Left hindlimb (tissue), 1 donor: Measurements from ENCODE around the gene CCDC92B.
"Not testable (repeated sequence)": the region's sequence is repeated elsewhere in the genome, so short reads cannot be mapped to it uniquely, and the experiment has no call there.

ENCODE experiments used
- DNase-seq: peaks from one replicate; pipeline ENCODE4 v3.0.0-alpha.2; 2018

The CCDC92B gene

DNA sequence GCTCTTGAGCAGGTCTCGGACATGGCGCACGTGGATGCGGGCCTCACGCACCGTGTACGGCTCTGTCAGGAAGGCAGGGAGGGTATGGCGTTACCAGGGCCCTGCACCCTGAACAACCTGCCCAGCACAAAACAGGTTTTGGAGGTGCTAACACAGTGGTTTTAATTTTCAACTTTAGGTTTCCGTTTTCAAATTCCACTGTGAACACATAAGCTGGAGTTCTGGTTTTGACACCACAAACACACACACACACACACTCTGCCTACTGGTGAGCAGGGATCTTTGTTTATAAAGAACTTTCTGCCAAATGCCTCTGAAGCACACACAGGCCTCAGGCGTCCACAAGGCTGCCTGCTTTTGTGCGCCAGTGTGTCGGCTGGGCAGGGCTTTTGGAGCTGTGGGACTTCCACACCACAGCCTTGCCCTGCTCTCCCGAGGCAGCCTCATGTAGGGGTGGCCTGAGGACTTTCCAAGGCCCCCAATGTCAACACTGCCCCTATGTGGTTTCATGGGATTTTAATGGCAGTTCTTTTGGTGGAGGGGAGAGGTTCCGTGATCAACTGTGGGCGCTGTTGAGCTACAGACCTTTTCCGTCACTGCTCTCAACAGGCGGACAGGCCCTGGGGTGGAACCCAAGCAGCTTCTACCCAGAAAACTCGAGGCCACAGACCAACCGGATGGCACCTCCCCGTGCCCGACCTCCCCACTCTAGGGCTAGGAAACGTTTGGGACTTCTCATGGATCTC lies 47.3 kb downstream of the CCDC92B start:
- DNase-seq: no peak

- no peak for DNase-seq
These were observed 48.1 kb downstream of the CCDC92B start for GRCh38 chr17:2701161-2701995.

DNA sequence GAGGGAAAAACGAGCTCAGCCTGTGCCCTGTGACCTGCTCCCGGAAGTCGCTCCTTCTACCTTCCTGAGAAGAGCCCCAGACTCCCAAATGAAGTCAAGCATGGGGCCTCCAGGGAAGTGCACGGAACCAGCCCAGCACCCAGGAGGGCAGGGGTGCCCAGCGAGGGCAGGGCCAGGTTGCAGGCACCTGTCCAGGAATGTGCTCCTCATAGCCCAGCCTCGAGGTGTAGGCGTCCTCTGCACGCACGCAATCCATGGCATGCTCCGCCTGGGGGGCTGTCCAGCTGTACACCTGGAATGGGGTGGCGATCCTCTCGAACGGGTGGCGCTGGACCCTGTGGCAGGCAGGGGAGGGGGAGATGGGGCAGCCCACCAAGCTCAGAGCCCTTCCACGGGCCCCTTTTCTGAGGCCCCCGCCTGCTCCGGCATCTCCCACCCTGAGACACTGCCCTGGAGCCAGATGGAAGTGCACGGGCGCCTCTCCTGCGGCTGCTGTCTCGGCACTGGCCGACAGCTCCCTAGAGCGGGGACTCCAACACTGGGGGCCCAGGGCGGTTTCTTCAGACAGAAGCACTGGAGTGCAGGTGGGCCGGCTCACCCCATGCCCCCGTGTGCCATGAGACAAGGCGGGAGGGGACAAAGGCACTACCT lies 48.8 kb downstream of the CCDC92B start:
- DNase-seq: no peak

DNA sequence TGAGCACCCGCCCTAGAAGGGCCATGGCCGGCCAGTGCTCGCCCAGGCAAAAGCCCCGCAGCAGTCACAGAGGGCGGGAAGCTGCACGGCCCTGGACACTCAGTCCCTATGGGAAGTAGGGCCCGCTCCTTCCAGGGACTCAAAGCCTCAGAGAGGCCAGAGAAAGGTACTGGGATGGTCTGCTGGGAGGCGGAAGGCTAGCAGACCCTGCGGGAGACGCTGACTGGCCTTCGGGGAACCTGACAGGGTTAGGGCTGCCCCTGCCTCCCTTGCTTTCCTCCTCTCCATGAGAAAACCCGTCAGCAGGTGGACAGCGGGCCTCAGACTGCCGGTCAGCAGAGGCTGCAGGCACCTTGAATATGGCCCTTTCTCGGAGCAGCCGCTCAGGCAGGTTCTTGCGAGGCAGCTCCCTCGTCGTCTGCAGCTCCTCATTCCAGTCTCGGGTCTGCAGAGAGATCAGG lies 49.4 kb downstream of the CCDC92B start:
- DNase-seq: no peak

GRCh38 chr17:2699216-2699805 lies 50.1 kb downstream of the CCDC92B start:
- not testable (repeated sequence) for DNase-seq

- no peak for DNase-seq
These were observed 51.8 kb downstream of the CCDC92B start for GRCh38 chr17:2697611-2698162.

- DNase-seq: no peak
These were observed 53.3 kb downstream of the CCDC92B start for GRCh38 chr17:2695961-2696760.

DNA sequence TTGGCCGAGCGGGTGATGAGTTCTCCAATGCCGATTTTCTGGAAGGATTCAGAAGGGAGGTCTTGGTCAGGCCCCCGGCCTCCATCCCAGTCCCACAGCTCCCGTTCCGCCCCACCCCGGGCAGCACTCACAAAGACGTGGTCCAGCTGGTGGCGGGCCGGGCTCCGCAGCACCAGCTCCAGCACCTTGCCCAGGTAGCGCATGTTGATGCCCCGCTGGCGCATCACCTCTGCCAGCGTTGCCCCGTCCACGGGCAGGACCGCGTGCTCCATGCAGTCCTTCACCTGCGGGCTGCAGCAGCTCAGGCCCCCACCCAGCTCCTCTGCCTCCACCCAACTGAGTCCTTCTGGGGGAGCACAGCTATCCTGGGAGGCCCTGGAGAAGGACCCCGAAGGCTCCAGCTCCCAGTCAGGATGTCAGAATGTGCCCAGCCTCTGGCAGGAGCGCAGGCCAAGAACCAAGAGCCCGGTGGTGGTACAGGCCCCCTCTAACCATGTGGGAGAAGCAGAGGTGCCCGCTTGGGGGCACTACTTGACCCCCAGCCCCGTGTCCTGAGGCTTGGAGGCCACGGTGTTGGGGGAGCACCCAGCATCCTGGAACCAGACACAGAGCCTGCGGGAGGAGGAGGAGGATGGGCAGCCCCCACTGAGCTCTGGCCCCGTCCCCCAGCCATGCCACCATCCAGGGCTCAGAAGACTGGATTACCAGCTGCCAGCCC lies 54.0 kb downstream of the CCDC92B start:
- no peak for DNase-seq

- no peak for DNase-seq
These were observed 54.8 kb downstream of the CCDC92B start for GRCh38 chr17:2694381-2695242.

DNA sequence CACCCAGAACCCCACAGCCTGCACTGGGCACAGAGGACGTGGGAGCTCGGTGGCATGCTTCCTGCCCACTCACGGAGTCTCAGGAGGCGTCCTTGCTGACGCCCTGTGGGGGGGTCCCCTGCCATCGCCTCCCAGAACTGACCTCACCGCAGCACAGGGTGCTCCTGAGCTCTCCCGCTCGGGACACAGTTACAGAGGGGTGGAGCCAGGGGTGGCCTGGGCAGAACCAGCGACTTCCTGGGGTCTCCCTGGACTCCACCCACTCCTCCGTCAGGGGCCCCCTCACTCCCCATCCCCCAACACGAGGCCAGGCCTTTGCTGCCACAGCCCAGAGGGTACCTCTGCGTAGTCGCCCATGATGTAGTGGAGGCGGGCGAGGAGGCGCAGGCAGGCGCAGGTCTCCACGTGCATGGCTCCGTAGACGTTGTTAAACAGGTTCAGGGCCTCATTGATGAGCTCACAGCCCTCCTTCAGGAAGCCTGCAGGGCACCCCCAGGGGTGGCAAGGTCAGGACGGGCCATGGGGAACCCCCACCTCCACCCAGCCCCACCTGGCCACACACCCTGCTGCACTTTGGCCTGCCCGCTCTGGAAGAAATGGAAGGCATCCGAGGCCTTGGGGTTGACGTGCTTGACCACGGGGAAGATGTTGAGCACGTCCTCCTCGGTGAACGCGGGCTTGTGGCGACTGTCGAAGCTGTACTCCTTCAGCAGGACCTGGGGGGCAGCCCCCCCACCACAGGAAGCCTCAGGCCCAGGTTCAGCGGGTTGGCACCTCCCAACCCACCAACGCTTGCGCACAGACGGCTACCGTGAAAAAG lies 55.7 kb downstream of the CCDC92B start:
- DNase-seq: no peak

GRCh38 chr17:2692781-2693135 lies 56.7 kb downstream of the CCDC92B start:
- no peak for DNase-seq

DNA sequence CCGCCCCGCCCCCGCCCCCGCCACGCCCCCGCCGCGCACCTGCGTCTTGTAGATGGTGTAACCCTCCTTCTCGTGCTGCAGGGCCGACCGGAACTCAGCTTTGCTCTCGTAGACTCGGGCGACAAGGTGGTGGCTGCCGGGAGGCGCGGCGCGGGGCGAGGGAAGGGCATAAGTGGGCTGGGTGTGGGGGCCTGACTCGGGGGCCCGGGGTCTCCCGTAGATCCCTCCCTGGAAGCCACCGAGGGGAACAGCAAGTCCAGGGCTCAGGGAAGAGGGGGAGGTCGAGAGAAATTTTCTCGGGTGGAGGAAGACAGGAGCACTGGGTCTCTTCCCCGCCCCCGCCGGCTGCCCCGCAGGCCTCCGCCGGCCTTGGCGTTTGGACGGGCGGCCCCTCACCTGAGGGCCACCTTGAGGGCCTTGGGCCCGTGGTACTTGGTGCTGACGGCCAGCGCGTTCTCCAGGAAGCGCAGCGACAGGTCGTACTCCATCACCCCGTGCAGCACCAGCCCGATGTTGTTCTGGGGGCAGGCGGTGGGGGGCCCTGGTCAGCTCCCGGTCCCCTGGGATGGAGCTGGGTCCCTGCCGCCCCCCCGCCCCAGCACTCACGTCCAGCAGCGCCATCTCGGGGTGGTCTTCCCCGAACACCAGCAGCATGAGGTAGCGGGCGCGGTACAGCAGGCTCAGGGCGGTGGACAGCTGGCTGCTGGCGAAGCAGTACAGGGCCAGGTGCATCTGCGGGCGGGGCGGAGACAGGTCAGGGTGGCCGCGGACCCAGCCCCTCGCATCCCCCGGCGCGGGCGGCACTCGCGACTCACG lies 57.3 kb downstream of the CCDC92B start:
- no peak for DNase-seq

DNA sequence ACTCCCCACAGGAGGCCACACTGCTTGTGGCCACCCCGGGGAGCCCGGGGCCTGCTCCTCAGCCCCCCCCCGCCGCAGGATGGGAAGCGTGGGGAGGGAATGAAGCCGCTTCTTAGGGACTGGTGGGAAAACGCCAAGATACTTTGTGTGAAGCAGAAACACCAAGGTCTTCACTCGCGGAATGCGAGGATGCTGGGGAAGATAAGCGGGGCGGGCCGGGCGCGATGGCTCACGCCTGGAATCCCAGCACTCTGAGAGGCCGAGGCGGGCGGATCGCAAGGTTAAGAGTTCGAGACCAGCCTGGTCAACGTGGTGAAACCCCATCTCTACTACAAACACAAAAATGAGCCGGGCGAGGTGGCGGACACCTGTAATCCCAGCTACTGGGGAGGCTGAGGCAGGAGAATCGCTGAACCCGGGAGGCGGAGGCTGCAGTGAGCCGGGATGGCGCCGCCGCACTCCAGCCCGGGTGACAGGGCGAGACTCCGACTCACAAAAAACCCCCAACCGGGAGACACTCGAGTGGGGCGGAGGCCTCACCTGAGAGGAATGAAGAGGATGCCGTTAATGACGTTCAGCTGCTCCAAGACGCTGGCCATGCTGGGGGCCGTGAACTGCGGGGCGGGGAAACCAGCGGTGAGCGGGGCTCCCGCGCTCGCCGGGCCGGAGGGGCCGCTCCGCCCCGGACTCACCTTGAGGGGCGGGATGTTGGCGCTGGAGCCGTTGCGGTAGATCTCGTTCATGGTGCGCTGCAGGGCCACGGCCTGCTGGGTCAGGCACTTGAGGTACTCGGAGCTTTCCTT lies 58.2 kb downstream of the CCDC92B start:
- no peak for DNase-seq

DNA sequence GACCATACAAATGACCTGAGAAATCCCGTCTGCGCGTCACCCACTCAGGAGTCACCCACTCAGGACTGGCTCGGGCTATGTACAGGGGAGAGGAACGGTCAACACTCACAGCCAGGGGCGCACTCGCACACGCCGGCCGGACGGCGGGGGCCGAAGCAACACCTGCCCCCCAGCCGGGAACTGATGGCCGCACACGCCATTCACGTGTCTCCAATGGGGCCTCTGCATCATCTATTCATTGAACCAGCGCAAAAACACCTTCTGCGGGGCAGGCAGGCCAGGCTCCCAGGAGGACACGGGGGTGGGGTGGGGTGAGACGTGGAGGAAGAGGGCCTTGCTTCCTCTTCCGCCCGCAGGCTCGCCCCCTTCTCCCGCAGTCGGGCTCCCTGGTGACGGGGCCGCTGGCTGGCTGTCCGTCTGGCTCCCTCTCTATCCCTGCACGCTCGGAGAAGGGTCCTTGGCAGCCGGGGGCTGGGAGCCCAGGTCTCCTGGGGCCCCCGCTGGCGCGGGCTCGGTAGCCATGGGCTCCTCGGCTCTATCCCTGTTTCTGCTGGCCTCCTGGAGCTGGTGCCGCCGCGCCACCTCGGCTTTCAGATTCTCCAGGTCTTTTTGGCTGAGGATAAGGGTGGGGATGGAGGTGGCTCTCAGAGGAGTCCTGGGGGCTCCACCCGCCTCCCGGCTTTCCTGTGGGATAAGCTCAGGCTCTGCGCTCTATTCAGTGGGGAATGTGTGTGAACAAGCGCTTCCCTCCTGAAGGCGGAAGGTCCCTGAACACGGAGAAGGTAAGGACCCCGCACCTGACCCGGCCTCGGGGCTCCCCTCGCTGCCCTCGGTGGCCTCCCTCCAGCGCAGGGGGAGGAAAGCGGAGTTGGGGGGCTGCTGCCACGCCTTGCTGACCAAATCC lies 59.0 kb downstream of the CCDC92B start:
- no peak for DNase-seq

DNA sequence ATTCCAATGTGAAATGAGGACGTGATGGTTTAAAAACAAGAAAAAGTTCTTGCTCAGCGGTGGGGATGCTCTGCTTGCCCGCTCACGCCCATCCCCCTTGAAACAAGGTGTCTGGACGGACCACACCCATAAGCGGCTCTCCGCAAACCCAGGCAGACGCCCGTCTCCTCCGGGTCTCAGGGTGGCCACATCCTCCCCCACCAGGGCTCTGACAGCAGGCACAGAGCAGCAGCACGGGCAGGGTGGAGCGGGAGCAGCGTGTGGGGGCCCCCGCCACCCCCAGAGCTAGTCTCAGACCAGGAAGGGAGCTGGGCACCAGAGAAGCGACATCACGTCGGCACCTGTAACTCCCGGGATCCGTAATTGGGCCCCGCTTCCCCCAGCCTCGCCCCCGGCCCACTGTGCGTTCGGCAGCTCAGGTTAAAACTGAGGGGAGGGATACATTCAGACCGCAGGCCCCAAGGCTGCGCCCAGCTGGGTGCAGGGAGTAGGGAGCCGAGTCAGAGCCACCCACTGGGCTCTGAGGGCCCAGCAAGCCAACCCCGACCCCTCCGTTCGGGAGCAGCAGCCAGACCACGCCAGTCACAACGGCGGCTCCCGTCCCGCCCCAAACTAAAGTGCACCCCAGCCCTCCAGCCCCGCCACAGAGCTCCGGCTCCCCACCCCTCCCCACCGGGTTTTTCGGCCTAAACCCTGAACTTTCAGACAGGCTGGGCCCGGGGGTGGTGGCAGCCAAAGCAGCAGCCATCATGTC lies 59.9 kb downstream of the CCDC92B start:
- DNase-seq: no peak
